Stomach (tissue), 9 donors: Measurements from ENCODE around the gene CCDC148. TPM values are rescaled to one million over a fixed set of nuclear protein-coding genes. Genes with fewer than 3 reads are reported as not detected.

Experiments used
- DNase-seq, 2 donors: peaks; one replicate each; pipeline versions ENCODE4 v3.0.0 to v3.0.0-alpha.2; 2013 to 2019
- H3K27ac ChIP-seq, 5 donors: fragments of 200-600 bp in 4 of 5; sonication (generic) in 4 of 5; one replicate each; pipeline ENCODE4 v1.5.1; 2013 to 2019; ENCODE audit warnings: mild to moderate bottlenecking in 1 of 5, moderate library complexity in 1 of 5
- H3K27me3 ChIP-seq, 3 donors: fragments of 200-600 bp; sonication (generic); one replicate each; pipeline ENCODE4 v1.5.1; 2017 to 2019; ENCODE audit warnings: mixed run types in 1 of 3
- H3K36me3 ChIP-seq, 4 donors: fragments of 200-600 bp; sonication (generic); 1 replicate in 3 of 4; 2 replicates in 1 of 4; pipeline ENCODE4 v1.5.1; 2016 to 2019
- H3K4me1 ChIP-seq, 4 donors: fragments of 200-600 bp; sonication (generic); one replicate each; pipeline ENCODE4 v1.5.1; 2016 to 2019
- H3K4me3 ChIP-seq, 4 donors: fragments of 200-600 bp; sonication (generic) in 3 of 4; one replicate each; pipeline ENCODE4 v1.5.1; 2016 to 2019; ENCODE audit warnings: mild to moderate bottlenecking in 1 of 4
- H3K9me3 ChIP-seq, 4 donors: fragments of 200-600 bp; sonication (generic); one replicate each; pipeline ENCODE4 v1.5.1; 2016 to 2019
- EP300 ChIP-seq: sonication (generic); formaldehyde crosslinking; IDR thresholded peaks from one replicate; pipeline ENCODE4 v1.6.1; 2017; ENCODE audit warnings: antibody characterized with exemption
- POLR2A ChIP-seq, 4 donors: fragments of 450-650 bp; IDR thresholded peaks; one replicate each; pipeline ENCODE4 v1.6.1; 2016; ENCODE audit warnings: antibody characterized with exemption in 4 of 4, control low read depth in 2 of 4, mild to moderate bottlenecking in 1 of 4, moderate library complexity in 1 of 4
- POLR2AphosphoS5 ChIP-seq, 3 donors: sonication (generic); formaldehyde crosslinking; IDR thresholded peaks; one replicate each; pipeline ENCODE4 v1.6.1; 2016; ENCODE audit warnings: antibody characterized with exemption in 3 of 3
- WGBS, 5 donors: extraction: QIAGEN DNeasy Blood & Tissue Kit in 3 of 5; methylation state at CpG; one replicate each; pipeline versions ENCODE4 v1.1.5 to v1.1.7; 2013 to 2018; 5-methylcytosine and 5-hydroxymethylcytosine counted together
- intact Hi-C: fragments of 100-400 bp; cut with DNase I; formaldehyde crosslinking; loops from one replicate; pipeline ENCODE4 v1.15.1; 2023; ENCODE audit warnings: low total_unique reads
- polyA plus RNA-seq, 3 donors: library from polyadenylated mRNA; stranded (reverse); fragments of 200-250 nt; gene quantifications; one replicate each; pipeline ENCODE4 v1.2.3, GENCODE V29; 2013
- total RNA-seq, 5 donors: library from RNA; depleted of rRNA; stranded (reverse); fragments of >200 nt; gene quantifications; one replicate each; pipeline versions ENCODE4 v1.1.0 to v1.2.3, GENCODE V29; 2014 to 2016
- TF ChIP-seq, protein P1 (sequence below), 7 experiments: fragments of 450-650 bp in 4 of 7; fragments of 200-600 bp in 3 of 7; sonication (generic) in 3 of 7; IDR thresholded peaks; one replicate each; pipeline ENCODE4 v1.5.1; 2016 to 2019; ENCODE audit warnings: antibody characterized with exemption in 7 of 7, control low read depth in 2 of 7, mild to moderate bottlenecking in 1 of 7
- donor health status: healthy with polysubstance abuse.
- donor health status: Bipolar disorder and iron deficiency.
- donor health status: healthy.

The CCDC148 gene
- total and polyA plus RNA-seq, 8 donors = 0.25 to 1.3 (median 0.43) TPM; not detected in 5

DNA sequence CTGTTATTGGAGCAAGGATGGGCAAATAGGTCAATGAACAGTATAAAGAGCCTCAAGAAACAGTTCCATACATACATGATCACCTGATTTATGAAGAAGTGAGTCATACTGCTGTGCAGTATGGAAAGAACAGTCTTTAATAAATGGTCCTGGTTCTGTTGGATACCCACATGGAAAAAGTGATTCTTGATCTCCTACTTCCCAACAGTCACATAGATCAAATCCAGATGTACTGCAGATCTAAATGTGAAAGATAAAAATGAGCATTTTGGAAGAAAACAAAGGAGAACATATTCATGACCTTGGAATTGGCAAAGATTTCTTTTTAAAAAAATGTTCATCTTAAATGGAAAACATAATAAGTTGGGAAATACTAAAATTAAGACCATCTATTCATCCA is 75.8 kb downstream of the CCDC148 start:
- intact Hi-C loops = no loop called here
- no peak for TF ChIP-seq POLR2A (IDR thresholded peaks at IDR 0.05)
- TF ChIP-seq EP300 = no peak
- no peak for TF ChIP-seq POLR2AphosphoS5 (IDR thresholded peaks at IDR 0.05)
- TF ChIP-seq, protein P1, sequence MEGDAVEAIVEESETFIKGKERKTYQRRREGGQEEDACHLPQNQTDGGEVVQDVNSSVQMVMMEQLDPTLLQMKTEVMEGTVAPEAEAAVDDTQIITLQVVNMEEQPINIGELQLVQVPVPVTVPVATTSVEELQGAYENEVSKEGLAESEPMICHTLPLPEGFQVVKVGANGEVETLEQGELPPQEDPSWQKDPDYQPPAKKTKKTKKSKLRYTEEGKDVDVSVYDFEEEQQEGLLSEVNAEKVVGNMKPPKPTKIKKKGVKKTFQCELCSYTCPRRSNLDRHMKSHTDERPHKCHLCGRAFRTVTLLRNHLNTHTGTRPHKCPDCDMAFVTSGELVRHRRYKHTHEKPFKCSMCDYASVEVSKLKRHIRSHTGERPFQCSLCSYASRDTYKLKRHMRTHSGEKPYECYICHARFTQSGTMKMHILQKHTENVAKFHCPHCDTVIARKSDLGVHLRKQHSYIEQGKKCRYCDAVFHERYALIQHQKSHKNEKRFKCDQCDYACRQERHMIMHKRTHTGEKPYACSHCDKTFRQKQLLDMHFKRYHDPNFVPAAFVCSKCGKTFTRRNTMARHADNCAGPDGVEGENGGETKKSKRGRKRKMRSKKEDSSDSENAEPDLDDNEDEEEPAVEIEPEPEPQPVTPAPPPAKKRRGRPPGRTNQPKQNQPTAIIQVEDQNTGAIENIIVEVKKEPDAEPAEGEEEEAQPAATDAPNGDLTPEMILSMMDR (IDR thresholded peaks at IDR 0.05) = no peak
- Histone ChIP-seq H3K36me3 (no peaks in the 10 kb centered on the region), H3K9me3 (peaks cover 0 to 10% (median 0%) of the 10 kb centered on the region in 4 donors), H3K4me1 (no peaks in the 10 kb centered on the region), H3K27me3 (no peaks in the 10 kb centered on the region), H3K27ac (no peak overlapping the region), H3K4me3 (no peak overlapping the region)
- peak in 1 of 2 donors; percentile 34 for DNase-seq

DNA sequence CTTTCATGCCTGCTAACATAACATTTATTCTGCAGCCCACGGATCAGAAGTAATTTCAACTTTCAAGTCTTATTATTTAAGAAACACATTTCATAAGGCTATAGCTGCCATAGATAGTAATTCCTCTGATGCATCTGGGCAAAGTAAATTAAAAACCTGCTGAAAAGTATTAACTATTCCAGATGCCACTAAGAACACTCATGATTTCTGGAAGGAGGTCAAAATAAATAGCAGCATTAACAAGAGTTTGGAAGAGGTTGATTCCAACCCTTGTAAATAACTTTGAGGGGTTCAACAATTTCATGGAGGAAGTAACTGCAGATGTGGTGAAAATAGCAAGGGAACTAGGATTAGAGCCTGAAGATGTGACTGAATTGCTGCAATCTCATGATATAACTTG is 77.6 kb downstream of the CCDC148 start:
- TF ChIP-seq POLR2A (IDR thresholded peaks at IDR 0.05) (no peak), POLR2AphosphoS5 (IDR thresholded peaks at IDR 0.05) (no peak), EP300 (no peak)
- TF ChIP-seq, protein P1 (IDR thresholded peaks at IDR 0.05) = no peak
- H3K27me3 ChIP-seq = no peaks in the 10 kb centered on the region
- H3K27ac ChIP-seq = no peak overlapping the region
- H3K36me3 ChIP-seq = no peaks in the 10 kb centered on the region
- H3K4me3 ChIP-seq = no peak overlapping the region
- H3K9me3 ChIP-seq = peaks cover 0 to 10% (median 0%) of the 10 kb centered on the region in 4 donors
- intact Hi-C loops = no loop called here
- DNase-seq = no peak
- WGBS, 5 donors = 69 to 94% (median 78%) methylated on average over 1 of the region's 1 CpG
- no peaks in the 10 kb centered on the region for H3K4me1 ChIP-seq

GRCh38 chr2:158366342-158366741 is 90.2 kb downstream of the CCDC148 start:
- Histone ChIP-seq H3K4me1 (no peaks in the 10 kb centered on the region), H3K9me3 (peaks cover 0 to 17% (median 5%) of the 10 kb centered on the region in 4 donors), H3K4me3 (no peak overlapping the region), H3K36me3 (no peaks in the 10 kb centered on the region), H3K27ac (no peak overlapping the region), H3K27me3 (no peaks in the 10 kb centered on the region)
- WGBS, 5 donors = 81 to 90% (median 87%) methylated on average over 5 of the region's 5 CpGs
- TF ChIP-seq EP300 = no peak
- no peak for DNase-seq
- intact Hi-C loops = no loop called here

GRCh38 chr2:158359846-158360245 is 96.7 kb downstream of the CCDC148 start:
- Histone ChIP-seq H3K4me1 (no peaks in the 10 kb centered on the region), H3K9me3 (peaks cover 0 to 24% (median 5%) of the 10 kb centered on the region in 4 donors), H3K27ac (no peak overlapping the region), H3K36me3 (no peaks in the 10 kb centered on the region), H3K4me3 (no peak overlapping the region), H3K27me3 (no peaks in the 10 kb centered on the region)
- WGBS, 5 donors = 44 to 67% (median 49%) methylated on average over 4 of the region's 4 CpGs
- DNase-seq = peak in 1 of 2 donors; percentile 16
- intact Hi-C loops = no loop called here
- no peak for TF ChIP-seq POLR2A (IDR thresholded peaks at IDR 0.05)
- no peak for TF ChIP-seq EP300
- TF ChIP-seq, protein P1 (IDR thresholded peaks at IDR 0.05) = no peak
- no peak for TF ChIP-seq POLR2AphosphoS5 (IDR thresholded peaks at IDR 0.05)

GRCh38 chr2:158357699-158358098 is 98.9 kb downstream of the CCDC148 start:
- TF ChIP-seq POLR2A (IDR thresholded peaks at IDR 0.05) (no peak), POLR2AphosphoS5 (IDR thresholded peaks at IDR 0.05) (no peak), EP300 (no peak)
- TF ChIP-seq, protein P1 (IDR thresholded peaks at IDR 0.05) = no peak
- H3K4me3 ChIP-seq = no peak overlapping the region
- DNase-seq = no peak
- H3K27me3 ChIP-seq = no peaks in the 10 kb centered on the region
- intact Hi-C loops = no loop called here
- H3K36me3 ChIP-seq = no peaks in the 10 kb centered on the region
- H3K9me3 ChIP-seq = peaks cover 0 to 14% (median 3%) of the 10 kb centered on the region in 4 donors
- H3K4me1 ChIP-seq = no peaks in the 10 kb centered on the region
- WGBS, 5 donors = 76 to 90% (median 87%) methylated on average over 2 of the region's 2 CpGs
- H3K27ac ChIP-seq = no peak overlapping the region
